Measurements from ENCODE around the gene IRX6.

- TF ChIP-seq CTCF (IDR thresholded peaks at IDR 0.05) (no peak), EZH2 (IDR thresholded peaks at IDR 0.05) (no peak)
Observed at GRCh38 chr16:55326261-55327092, 2.5 kb downstream of the IRX6 start.
